Superior temporal gyrus (tissue), 1 donor: ENCODE results near the gene SPATS1.

Source experiments
- DNase-seq: peaks from one replicate; pipeline ENCODE4 v3.0.0-alpha.2; 2016; ENCODE audit errors: extremely low spot score

Gene SPATS1, protein sequence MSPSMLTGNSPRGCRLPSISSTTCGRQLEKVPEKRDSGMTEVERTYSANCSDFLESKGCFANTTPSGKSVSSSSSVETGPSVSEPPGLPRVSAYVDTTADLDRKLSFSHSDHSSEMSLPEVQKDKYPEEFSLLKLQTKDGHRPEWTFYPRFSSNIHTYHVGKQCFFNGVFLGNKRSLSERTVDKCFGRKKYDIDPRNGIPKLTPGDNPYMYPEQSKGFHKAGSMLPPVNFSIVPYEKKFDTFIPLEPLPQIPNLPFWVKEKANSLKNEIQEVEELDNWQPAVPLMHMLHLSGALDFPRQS

GRCh38 chr6:44342489-44342888 lies at the start of gene SPATS1:
Gene SPATS1 (plus strand): TSS chr6:44342650. CDS start chr6:44343096, 446 bp downstream.
- no peak for DNase-seq

GRCh38 chr6:44292661-44293365 lies 49.6 kb upstream of the SPATS1 start:
- DNase-seq: no peak

DNA sequence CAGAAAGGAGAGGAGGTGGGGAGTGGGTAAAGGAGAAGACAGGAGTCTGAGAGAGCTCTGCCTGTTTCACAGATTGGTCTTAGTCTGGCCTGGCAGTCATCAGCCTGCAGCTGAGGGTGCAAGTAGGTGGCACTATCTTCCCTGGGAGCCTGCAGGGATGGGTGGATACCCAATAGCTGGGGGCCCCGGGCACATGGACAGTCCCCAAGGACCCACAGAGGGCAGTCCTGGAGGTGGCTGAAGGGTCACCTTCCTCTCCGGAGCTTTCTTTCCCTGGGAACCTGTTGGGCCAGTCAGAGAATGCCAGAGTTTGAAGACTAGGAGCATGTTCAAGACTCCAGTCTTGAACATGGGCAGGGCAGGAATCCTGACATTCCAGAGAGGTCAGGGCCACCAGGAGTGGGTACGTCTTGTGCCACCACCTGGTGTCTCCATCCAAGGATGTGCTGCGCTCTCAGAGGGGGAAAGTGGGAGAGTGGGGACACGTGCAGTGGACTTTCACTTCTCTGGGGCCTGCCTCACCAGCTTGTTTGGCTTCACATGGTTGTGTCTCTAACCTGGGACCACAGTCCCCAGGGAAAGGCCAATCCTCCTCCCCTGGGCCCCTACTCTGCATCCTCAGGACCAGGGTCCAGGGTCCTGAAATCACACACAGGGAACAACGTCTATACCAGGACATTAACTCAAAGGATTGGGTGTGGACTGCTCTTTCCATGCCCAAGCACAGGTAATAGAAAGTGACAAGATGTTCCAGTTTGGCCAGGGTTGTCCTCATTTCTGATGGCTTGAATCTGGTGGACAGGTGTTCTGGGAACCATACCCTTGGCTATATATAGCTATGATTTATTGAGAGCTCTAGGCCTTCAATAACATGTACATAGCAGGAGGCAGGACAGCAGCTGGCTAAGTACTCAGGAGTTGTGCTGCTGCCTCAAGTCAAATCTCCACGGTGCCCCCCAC lies 47.3 kb upstream of the SPATS1 start:
- DNase-seq: no peak

GRCh38 chr6:44297063-44298038 lies 45.1 kb upstream of the SPATS1 start:
- no peak for DNase-seq

DNA sequence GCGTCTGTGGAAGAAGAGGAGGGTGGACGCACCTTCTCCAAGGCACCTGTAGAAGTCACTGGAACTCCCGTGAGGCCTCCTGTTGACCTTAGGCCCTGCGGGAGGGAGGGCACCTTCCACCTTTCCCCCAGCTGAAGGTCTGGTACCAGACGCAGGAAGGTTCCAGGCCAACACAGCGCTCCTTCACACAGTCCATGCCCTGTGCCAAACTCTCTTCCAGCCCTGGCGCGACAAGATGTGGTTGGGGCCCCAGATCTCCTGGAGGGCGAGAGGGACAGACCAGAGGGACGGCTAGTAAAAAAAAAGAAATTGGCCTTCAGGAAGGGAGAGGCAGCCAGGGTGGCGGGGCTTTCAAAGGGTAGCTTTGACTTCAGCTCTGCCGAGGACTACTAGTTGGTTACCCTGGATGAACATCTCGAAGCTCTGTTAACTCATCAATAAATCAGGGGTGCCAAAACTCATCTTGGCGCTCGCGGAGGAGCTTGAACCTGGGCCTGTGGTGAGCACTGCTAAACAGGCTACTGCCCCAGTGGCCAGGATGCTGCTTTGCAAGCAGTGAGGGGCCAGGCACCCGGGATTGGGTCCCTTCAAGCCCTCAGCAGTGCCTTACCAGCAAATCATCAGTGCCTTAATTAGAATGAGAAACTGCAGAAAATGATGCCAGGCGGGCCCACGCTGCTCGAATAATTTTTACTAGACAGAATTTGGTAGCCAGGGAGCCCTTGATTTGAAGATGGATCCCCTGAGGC lies 44.2 kb upstream of the SPATS1 start:
- DNase-seq: no peak

GRCh38 chr6:44298864-44299263 lies 43.6 kb upstream of the SPATS1 start:
- no peak for DNase-seq

- DNase-seq: no peak
These were observed 42.1 kb upstream of the SPATS1 start for GRCh38 chr6:44300292-44300823.

DNA sequence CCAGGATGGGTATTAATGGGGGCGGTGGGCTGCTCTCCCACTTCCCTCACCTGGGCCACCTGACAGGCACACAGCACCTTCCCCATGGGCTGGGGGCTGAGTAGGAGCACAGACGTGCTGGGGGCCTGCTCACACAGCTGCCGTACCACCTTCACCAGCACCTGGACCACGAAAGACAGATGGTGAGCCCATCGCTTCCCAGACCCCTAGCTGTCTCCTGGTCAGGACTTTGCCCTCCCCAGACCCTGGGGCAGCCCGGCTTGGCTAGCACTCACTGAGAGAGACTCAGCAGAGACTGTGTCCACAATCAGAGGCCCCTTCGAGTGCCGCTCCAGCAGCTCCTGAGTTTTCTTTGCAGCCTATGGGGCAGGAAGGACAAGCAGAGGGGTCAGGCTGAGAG lies 41.3 kb upstream of the SPATS1 start:
- no peak for DNase-seq

- DNase-seq: no peak
These were observed 40.5 kb upstream of the SPATS1 start for GRCh38 chr6:44301782-44302564.

GRCh38 chr6:44302856-44303255 lies 39.6 kb upstream of the SPATS1 start:
- no peak for DNase-seq

DNA sequence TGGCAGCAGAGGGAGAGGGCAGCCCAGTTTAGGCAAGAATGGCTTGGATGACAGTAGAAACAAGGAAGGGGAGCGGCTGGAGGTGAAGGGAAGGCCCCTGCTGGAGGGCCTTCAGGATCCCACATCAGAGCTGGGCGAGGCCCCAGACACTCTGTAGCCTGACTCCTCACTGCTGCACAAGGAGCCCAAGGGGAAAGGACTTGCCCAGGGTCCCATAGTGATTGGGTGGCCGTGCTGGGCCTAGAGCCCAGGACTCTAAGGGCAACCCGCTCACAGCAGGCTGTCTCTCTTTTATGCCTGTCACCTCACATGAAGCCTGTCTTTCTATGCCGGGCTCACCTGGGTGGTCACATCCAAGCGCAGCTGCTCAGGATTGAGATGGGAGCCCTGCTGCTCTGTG lies 38.6 kb upstream of the SPATS1 start:
- no peak for DNase-seq

- no peak for DNase-seq
These were observed 37.9 kb upstream of the SPATS1 start for GRCh38 chr6:44304282-44305199.

GRCh38 chr6:44305200-44305725 lies 37.2 kb upstream of the SPATS1 start:
- DNase-seq: no peak

DNA sequence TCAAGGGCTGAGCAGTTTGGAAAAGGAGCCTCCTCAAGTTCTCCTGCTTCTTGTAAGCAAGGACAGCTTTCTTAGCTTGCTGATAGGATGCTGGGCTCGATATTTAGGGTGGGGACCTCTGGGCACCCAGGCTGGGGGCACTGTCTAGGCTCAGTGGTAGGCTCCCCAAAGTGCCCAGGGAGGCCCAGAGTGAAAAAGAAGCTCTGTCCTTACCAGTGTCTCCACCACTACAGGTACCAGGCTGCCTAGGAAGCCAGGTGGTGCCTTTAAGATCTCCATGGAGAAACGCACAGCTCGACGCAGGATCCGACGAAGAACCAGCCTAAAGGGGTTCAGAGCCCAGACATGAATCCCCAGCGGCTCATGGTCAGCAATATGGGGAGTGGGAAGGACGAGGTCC lies 35.7 kb upstream of the SPATS1 start:
- no peak for DNase-seq

DNA sequence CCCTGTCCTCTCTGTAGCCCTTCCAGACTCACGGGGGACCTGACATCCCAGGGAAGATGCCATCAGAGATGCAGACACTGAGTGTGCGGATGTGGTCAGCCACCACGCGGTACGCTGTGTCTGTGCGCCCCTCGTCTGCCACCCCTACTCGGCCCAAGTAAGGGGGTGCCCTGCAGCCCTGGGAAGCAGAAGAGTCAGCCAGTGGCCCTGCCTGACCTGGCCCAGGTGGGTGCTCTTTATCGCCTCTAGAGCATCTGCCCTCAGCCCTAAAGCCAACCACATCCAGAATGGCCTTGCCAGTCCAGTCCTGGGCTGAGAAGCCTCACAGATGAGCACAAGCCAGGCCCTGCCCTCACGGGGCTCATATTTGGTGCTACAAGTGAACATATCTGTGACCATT lies 35.2 kb upstream of the SPATS1 start:
- DNase-seq: no peak

DNA sequence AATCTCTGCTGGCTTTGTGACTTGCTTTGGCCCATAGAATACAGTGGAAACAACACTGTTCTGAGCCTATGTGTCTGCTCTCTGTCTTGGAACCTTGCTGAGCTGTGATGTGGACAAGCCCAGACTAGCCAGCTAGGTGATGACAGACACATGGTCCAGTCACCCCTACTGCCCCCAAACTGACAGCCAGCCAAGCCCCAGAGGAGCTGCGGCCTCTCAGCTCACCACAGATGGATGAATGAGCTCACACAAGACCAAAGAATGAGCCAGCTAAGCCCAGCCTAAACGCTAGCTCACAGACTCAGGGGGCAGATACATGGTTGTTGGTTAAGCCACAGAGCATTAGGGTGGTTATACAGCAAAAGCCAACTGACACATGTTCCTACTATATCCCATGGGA lies 33.4 kb upstream of the SPATS1 start:
- no peak for DNase-seq

DNA sequence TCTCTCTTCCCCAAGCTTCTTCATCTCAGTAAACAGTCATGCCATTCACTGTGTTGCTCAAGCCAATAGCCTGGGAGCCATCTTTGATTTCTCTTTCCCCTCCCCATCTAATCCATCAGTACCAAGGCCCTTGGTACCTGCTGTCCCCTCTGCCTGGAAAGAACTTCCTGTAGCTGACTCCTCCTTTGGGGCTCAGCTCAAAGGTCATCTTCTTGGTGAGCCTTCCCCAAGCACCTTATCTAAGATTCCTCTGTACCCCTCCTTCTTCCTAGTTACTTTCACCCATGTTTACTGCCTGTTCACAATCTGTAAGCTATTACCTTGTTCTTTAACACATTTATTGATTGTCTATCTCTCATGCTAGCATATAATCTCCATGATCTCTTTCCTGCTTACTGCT lies 32.8 kb upstream of the SPATS1 start:
- DNase-seq: no peak

DNA sequence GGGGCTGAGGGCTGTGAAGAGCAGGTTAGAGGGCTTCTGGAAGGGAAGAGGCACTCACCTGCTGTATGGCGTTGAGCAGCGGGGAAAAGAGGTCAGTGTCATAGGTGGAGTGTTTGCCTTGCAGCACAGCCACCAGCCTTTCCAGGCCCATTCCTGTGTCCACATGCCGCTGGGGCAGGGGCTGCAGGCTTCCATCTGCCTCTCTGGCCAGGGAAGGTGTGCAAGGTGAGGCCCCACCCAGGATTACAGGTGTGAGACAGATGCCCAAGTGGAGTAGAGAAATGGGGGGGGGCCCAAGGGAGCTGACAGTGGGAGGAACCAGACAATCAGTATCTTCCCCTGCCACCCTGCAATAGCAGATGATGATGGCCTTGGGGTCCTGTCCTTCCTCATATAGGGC lies 32.2 kb upstream of the SPATS1 start:
- no peak for DNase-seq
